ENCODE data around the gene AFF3. TPM values are rescaled to one million over a fixed set of nuclear protein-coding genes. Genes with fewer than 3 reads are reported as not detected.

The AFF3 gene
- total and polyA plus RNA-seq, 2 of the 8 experiments (the other 6 are each of a cell fraction or from before 2014, with no cell fraction given) = 0.27 to 3.0 TPM

DNA sequence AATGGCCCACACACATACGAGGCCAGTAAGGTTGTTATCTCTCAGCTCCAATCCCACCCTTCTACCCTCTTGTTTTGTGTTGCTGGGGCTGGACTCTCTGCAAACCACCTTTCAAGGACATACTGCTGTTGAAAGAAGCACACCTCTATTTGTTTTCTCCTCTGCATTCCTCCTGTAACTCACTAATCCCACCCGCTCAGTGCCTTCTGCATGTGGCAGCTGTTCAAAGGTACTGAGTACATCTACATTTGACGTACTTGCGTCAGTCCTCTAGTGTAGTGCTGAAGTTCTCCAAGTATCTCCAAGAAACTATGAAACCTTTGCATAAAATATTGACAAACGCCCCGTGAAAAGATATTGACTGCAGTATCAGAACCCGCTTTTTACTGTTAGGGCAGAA is 310.6 kb downstream of the AFF3 start:
- no peak for FAIRE-seq

More for the DNA sequence above, 310.6 kb downstream of the AFF3 start:
- no peak for DNase-seq (ENCODE audit: low read depth in 1 of 2, low spot score in 2 of 2)
- WGBS, 2 experiments (ENCODE audit: extremely low coverage in 1 of 2, insufficient coverage in 1 of 2, insufficient read length in 1 of 2, insufficient replicate concordance in 2 of 2, low coverage in 1 of 2, low lambda C conversion rate in 2 of 2, missing lambda C conversion rate in 1 of 2) = 88% methylated on average over 7 of the region's 7 CpGs; no CpG with 5 or more reads in 1 of the 2 experiments
- Histone ChIP-seq H3K18ac (ENCODE audit: extremely low read depth, low read length) (no peak overlapping the region), H2BK120ac (replicated peaks; ENCODE audit: low read depth, low read length) (no peak overlapping the region), H3K79me1 (ENCODE audit: low read depth, low read length) (no peaks in the 10 kb centered on the region), H3K4me2 (ENCODE audit: insufficient read depth in 1 of 2, low read depth in 2 of 2, low read length in 2 of 2) (no peak overlapping the region), H3K56ac (replicated peaks; ENCODE audit: insufficient read length, low read depth, low read length) (no peak overlapping the region), H4K8ac (ENCODE audit: extremely low read depth, insufficient read depth, low read length) (no peak overlapping the region), H3K9ac (replicated peaks in 1 of 4; ENCODE audit: extremely low read depth in 1 of 4, low read depth in 3 of 4, low read length in 3 of 4) (no peak overlapping the region), H2BK20ac (ENCODE audit: low read length) (no peak overlapping the region), H4K91ac (replicated peaks; ENCODE audit: insufficient read length, low read length) (no peak overlapping the region), H3K27ac (ENCODE audit: low read depth, low read length) (no peak overlapping the region), H2BK5ac (ENCODE audit: low read depth, low read length) (no peak overlapping the region), H3K4me1 (replicated peaks in 1 of 4; ENCODE audit: control insufficient read depth in 3 of 4, insufficient read depth in 4 of 4, low read length in 3 of 4) (no peaks in the 10 kb centered on the region), H3K79me2 (ENCODE audit: control insufficient read depth in 1 of 2, insufficient read depth in 2 of 2, low read length in 2 of 2) (no peaks in the 10 kb centered on the region), H3K4me3 (ENCODE audit: extremely low read depth in 1 of 4, insufficient read depth in 2 of 4, low read depth in 3 of 4, low read length in 4 of 4) (no peak overlapping the region), H3K14ac (ENCODE audit: insufficient read length) (no peak overlapping the region), H2BK12ac (ENCODE audit: low read depth, low read length) (no peak overlapping the region), H2BK15ac (ENCODE audit: low read length) (no peak overlapping the region), H3K4ac (replicated peaks; ENCODE audit: insufficient read length, low read depth, low read length) (no peak overlapping the region), H3K36me3 (ENCODE audit: control insufficient read depth in 2 of 4, insufficient read depth in 4 of 4, low read length in 3 of 4) (no peaks in the 10 kb centered on the region), H4K5ac (ENCODE audit: insufficient read length, low read depth, low read length) (no peak overlapping the region), H3K23me2 (ENCODE audit: low read depth, low read length) (no peaks in the 10 kb centered on the region), H3K9me3 (ENCODE audit: insufficient read depth in 2 of 2, low read depth in 1 of 2, low read length in 1 of 2) (no peaks in the 10 kb centered on the region), H2AK5ac (ENCODE audit: low read depth, low read length) (no peak overlapping the region), H2AFZ (ENCODE audit: low read length) (no peak overlapping the region), H3K23ac (ENCODE audit: insufficient read length) (no peak overlapping the region), H3K27me3 (replicated peaks in 1 of 4; ENCODE audit: control insufficient read depth in 3 of 4, extremely low read depth in 1 of 4, insufficient read depth in 3 of 4, low read length in 3 of 4) (no peaks in the 10 kb centered on the region), H4K20me1 (replicated peaks in 1 of 2; ENCODE audit: control insufficient read depth in 1 of 2, insufficient read depth in 2 of 2, low read length in 2 of 2) (no peaks in the 10 kb centered on the region)
- POLR2A ChIA-PET (ENCODE audit: partially characterized antibody) = no interaction called here
- TF ChIP-seq HDAC2 (IDR thresholded peaks at IDR 0.05; ENCODE audit: borderline replicate concordance in 1 of 2, low read depth in 2 of 2, low read length in 2 of 2) = no peak
- TF ChIP-seq FOSL1 (IDR thresholded peaks at IDR 0.05; ENCODE audit: insufficient read depth, low read depth, low read length) = no peak
- no peak for TF ChIP-seq HDAC6 (IDR thresholded peaks at IDR 0.05; ENCODE audit: low read depth, low read length)
- TF ChIP-seq MAFK (IDR thresholded peaks at IDR 0.05; ENCODE audit: low read depth, low read length) = no peak
- TF ChIP-seq, protein P1, sequence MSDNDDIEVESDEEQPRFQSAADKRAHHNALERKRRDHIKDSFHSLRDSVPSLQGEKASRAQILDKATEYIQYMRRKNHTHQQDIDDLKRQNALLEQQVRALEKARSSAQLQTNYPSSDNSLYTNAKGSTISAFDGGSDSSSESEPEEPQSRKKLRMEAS (IDR thresholded peaks at IDR 0.05) = no peak
- no peak for TF ChIP-seq TBP (IDR thresholded peaks at IDR 0.05; ENCODE audit: low read depth, low read length)
- TF ChIP-seq RAD21 (IDR thresholded peaks at IDR 0.05 in 1 of 2, conservative IDR thresholded peaks at IDR 0.05 in 1 of 2; ENCODE audit: low read depth in 2 of 2, low read length in 2 of 2) = no peak
- CTCF ChIA-PET (ENCODE audit: partially characterized antibody) = interaction anchor here (0.6 kb wide), 1 partner anchor 172 kb away, joined by 3 read pairs; no protein-coding TSS in a partner anchor
